DND-41 (cell line): Measurements from ENCODE around the gene UBE2QL1.

Experiments
- CTCF ChIP-seq: IDR thresholded peaks from 2 replicates; pipeline ENCODE4 v1.5.1; 2012; ENCODE audit warnings: borderline replicate concordance, low read length, moderate library complexity, mild to moderate bottlenecking; ENCODE audit not compliant: poor library complexity, severe bottlenecking; ENCODE audit errors: extremely low read depth
- EZH2 ChIP-seq: IDR thresholded peaks from 3 replicates; pipeline ENCODE4 v1.6.1; 2012; ENCODE audit warnings: borderline replicate concordance, low read depth, mild to moderate bottlenecking, moderate library complexity, low read length, inconsistent platforms; ENCODE audit not compliant: severe bottlenecking

GRCh38 chr5:6472792-6473191 is 24.1 kb downstream of the UBE2QL1 start:
- TF ChIP-seq CTCF (no peak), EZH2 (no peak)
